Kidney (tissue), 14 donors: ENCODE results near the gene CTIF. TPM values are rescaled to one million over a fixed set of nuclear protein-coding genes. Genes with fewer than 3 reads are reported as not detected.

Source experiments
- DNase-seq, 5 donors: peaks; one replicate each; pipeline ENCODE4 v3.0.0-alpha.2; 2013 to 2020
- FAIRE-seq: peaks from 2 replicates; lab custom pipeline; 2012; peaks lifted over from hg19 to GRCh38; lab: Jason Lieb, UNC
- H3K27ac ChIP-seq, 2 donors: one replicate each; pipeline ENCODE4 v1.7.0; 2013; ENCODE audit warnings: low read depth in 2 of 2, low read length in 2 of 2, inconsistent platforms in 1 of 2
- H3K27me3 ChIP-seq: one replicate; pipeline ENCODE4 v1.7.1; 2013; ENCODE audit warnings: low read length, inconsistent platforms; ENCODE audit not compliant: control insufficient read depth, insufficient read depth
- H3K36me3 ChIP-seq, 3 donors: one replicate each; pipeline versions ENCODE4 v1.7.0 to v1.7.1; 2013; ENCODE audit warnings: low read length in 3 of 3, control low read depth in 1 of 3, inconsistent platforms in 1 of 3; ENCODE audit not compliant: insufficient read depth in 3 of 3, control insufficient read depth in 2 of 3
- H3K4me1 ChIP-seq, 3 donors: one replicate each; pipeline versions ENCODE4 v1.7.0 to v1.7.1; 2013; ENCODE audit warnings: low read length in 3 of 3, inconsistent platforms in 1 of 3, low read depth in 1 of 3; ENCODE audit not compliant: control insufficient read depth in 2 of 3, insufficient read depth in 2 of 3
- H3K4me3 ChIP-seq, 3 donors: one replicate each; pipeline versions ENCODE4 v1.7.0 to v1.8.1; 2013; ENCODE audit warnings: low read length in 3 of 3, control low read depth in 1 of 3, inconsistent platforms in 1 of 3
- H3K9ac ChIP-seq, 3 donors: one replicate each; pipeline versions ENCODE4 v1.7.0 to v1.7.1; 2013; ENCODE audit warnings: low read length in 3 of 3, control low read depth in 1 of 3, inconsistent platforms in 1 of 3
- H3K9me3 ChIP-seq, 3 donors: one replicate each; pipeline versions ENCODE4 v1.7.0 to v1.7.1; 2013; ENCODE audit warnings: low read length in 3 of 3, control low read depth in 1 of 3, inconsistent platforms in 1 of 3; ENCODE audit not compliant: control insufficient read depth in 2 of 3, insufficient read depth in 1 of 3
- intact Hi-C: fragments of 100-400 bp; cut with DNase I; formaldehyde crosslinking; loops from one replicate; pipeline ENCODE4 v1.11.1; 2022
- polyA plus RNA-seq: library from polyadenylated mRNA; stranded (reverse); fragments of 350-450 nt; fragmentation: Illumina TruSeq; extraction: RNeasy Lipid Tissue Mini Kit (QIAGEN cat#74804); gene quantifications from one replicate; pipeline ENCODE4 v1.2.3, GENCODE V29; 2014; ENCODE audit warnings: low read depth, low replicate concordance; ENCODE audit not compliant: insufficient read depth
- total RNA-seq: library from RNA; stranded (reverse); fragmentation: NEBNext Ultra II Directional; extraction: Animal tissue kit (Norgen Biotek cat#: 25700); gene quantifications from one replicate; pipeline ENCODE4 v1.2.1, GENCODE V29; 2021
- TF ChIP-seq, protein P1 (sequence below): IDR thresholded peaks from 3 replicates; pipeline ENCODE4 v1.5.1; 2012; ENCODE audit warnings: mild to moderate bottlenecking, moderate library complexity, borderline replicate concordance; ENCODE audit not compliant: insufficient read depth; ENCODE audit errors: extremely low read depth
- donor health status: control.
- donor health status: control.
- donor health status: control.
- donor health status: control.
- donor health status: control.
- donor health status: DM: yes; HTN: yes; CAD: no.
- donor health status: Normal renal cell carcinoma (clear cell type).

Gene CTIF
- total and polyA plus RNA-seq, 2 donors from 2014 or later, result 37.3 to 41.9 TPM

DNA sequence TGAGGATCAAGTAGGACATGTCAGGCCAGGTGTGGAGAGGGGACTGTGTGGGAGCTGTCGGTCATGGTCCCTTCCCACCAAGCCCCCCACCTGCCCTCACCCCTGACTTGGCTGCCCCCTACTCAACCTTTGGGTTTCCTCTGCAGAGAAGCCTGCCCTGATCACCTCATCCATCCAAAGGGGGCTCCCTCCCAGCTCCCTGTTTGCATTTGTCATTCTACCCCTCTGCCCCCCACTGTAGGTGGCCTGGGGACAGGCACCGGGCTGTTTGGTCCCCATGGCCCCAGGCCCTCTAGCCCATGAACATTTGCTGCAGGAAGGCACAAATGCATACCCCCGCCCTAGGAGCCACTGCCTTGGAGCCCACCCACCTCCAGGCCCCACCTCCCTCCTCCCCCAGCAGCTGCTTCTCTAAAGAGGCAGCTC lies 296.9 kb downstream of the CTIF start:
- no peaks in the 10 kb centered on the region for H3K9me3 ChIP-seq
- no peaks in the 10 kb centered on the region for H3K27me3 ChIP-seq
- TF ChIP-seq, protein P1, sequence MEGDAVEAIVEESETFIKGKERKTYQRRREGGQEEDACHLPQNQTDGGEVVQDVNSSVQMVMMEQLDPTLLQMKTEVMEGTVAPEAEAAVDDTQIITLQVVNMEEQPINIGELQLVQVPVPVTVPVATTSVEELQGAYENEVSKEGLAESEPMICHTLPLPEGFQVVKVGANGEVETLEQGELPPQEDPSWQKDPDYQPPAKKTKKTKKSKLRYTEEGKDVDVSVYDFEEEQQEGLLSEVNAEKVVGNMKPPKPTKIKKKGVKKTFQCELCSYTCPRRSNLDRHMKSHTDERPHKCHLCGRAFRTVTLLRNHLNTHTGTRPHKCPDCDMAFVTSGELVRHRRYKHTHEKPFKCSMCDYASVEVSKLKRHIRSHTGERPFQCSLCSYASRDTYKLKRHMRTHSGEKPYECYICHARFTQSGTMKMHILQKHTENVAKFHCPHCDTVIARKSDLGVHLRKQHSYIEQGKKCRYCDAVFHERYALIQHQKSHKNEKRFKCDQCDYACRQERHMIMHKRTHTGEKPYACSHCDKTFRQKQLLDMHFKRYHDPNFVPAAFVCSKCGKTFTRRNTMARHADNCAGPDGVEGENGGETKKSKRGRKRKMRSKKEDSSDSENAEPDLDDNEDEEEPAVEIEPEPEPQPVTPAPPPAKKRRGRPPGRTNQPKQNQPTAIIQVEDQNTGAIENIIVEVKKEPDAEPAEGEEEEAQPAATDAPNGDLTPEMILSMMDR, result no peak
- intact Hi-C loops, result loop anchor here (10.0 kb wide), 1 partner anchor 59 kb away; no protein-coding TSS in a partner anchor
- DNase-seq (peak in 2 of 5 donors; percentile 58 to 63), FAIRE-seq (no peak)
- H3K4me3 ChIP-seq, result no peak overlapping the region
- H3K36me3 ChIP-seq, result no peaks in the 10 kb centered on the region
- H3K27ac ChIP-seq, result no peak overlapping the region
- no peak overlapping the region for H3K9ac ChIP-seq
- peaks cover 4 to 34% (median 5%) of the 10 kb centered on the region in 3 donors for H3K4me1 ChIP-seq

DNA sequence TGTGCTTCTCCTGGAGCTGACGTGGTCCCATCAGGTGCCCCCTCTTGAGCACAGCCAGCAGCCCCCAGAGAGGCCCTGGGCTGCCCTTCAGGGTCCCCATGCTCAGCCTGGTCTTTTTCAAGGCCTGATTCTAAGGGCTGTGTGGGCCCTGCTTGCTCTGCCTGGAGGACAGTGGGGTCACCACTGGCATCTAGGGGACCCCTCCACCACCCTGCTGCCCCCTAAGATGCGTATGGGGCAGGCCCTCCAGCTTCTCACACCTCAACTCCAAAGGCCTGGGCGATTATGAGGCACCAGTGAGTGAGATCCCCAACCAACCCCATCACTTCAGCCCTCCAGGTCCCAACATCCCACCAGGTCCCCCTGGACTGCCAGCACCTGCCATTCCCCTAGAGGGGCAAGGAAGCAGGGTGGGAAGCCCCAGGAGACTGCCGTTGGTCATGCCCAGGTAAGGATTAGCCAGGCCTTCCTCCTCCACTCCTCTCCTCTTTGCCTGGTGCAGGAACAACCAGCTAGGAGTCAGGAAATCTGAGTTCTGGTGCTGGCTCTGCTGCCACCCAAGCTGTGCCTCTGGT lies 297.5 kb downstream of the CTIF start:
- H3K4me3 ChIP-seq, result no peak overlapping the region
- intact Hi-C loops, result loop anchor here (10.0 kb wide), 1 partner anchor 58 kb away; no protein-coding TSS in a partner anchor
- H3K4me1 ChIP-seq, result peaks cover 5 to 39% (median 8%) of the 10 kb centered on the region in 3 donors
- H3K27me3 ChIP-seq, result no peaks in the 10 kb centered on the region
- no peaks in the 10 kb centered on the region for H3K9me3 ChIP-seq
- DNase-seq, result peak in 2 of 5 donors; percentile 36 to 37
- no peak for FAIRE-seq
- TF ChIP-seq, protein P1, result no peak
- no peak overlapping the region for H3K9ac ChIP-seq
- no peak overlapping the region for H3K27ac ChIP-seq
- no peaks in the 10 kb centered on the region for H3K36me3 ChIP-seq

DNA sequence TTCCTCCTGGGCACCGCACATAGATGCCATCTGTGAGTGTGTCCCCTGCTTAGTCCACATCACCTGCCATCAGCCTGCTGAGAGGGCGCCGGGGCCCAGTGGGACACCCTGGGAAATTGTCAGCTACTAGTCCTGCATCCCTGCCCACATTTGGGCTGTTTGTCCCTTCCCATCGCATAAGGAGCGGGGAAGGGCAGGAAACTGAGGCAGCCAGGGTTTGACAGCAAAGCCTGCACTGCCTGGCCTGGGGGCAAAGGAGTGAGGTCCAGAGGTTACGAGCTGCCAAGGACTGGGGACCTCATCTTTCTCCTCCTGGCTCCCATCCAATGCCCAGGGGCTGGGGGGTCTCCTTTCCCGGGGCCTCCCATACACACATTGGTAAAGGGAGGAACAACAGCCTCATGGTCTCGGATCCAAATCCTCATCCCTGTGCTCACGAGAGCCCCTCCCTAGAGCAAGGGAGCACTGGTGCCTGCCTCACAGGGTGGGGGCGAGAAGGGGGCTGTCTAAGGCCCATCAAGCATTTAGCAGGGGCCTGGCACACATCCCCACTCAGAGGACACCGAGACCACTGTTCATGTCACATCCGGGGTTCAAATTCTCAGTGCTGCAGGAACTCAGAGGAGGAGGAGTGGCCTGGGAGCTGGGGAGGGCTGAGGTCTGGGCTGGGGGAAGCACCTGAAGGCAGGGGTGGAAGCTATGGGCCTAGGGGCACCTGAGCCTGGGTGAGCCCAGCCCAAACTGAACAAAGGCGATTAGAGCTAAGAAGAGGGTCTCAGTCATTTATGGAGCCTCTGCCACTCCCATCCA lies 298.2 kb downstream of the CTIF start:
- Histone ChIP-seq H3K4me1 (peaks cover 5 to 44% (median 8%) of the 10 kb centered on the region in 3 donors), H3K4me3 (no peak overlapping the region), H3K27ac (no peak overlapping the region), H3K36me3 (no peaks in the 10 kb centered on the region), H3K27me3 (no peaks in the 10 kb centered on the region), H3K9ac (no peak overlapping the region), H3K9me3 (no peaks in the 10 kb centered on the region)
- peak in 2 of 5 donors; percentile 42 to 59 for DNase-seq
- intact Hi-C loops, result loop anchor here (10.0 kb wide), 1 partner anchor 58 kb away; no protein-coding TSS in a partner anchor
- FAIRE-seq, result no peak
- TF ChIP-seq, protein P1, result no peak
